A549 (cell line): Measurements from ENCODE around the gene SMAGP. TPM values are rescaled to one million over a fixed set of nuclear protein-coding genes. Genes with fewer than 3 reads are reported as not detected.

Experiments used
- ATAC-seq, 2 experiments: fragments of 200-7000 bp in 1 of 2; fragments of >200 bp in 1 of 2; cut with Nextera tagmentation in 1 of 2; cut with Tn5 transposase in 1 of 2; 3 replicates each; pipeline versions ENCODE4 v1.8.0 to v1.9.1; 2018 to 2020; ENCODE audit warnings: mild to moderate bottlenecking in 1 of 2, moderate library complexity in 1 of 2
- CTCF ChIA-PET: fragments of 300-600 bp; sonication (Branson Sonifier 250); formaldehyde crosslinking; extraction: SDS; loops from one replicate; lab custom pipeline; 2021; ENCODE audit warnings: antibody characterized with exemption, inconsistent platforms; lab: Yijun Ruan, JAX
- POLR2A ChIA-PET: fragments of 350-600 bp; formaldehyde crosslinking; extraction: SDS; loops from one replicate; lab custom pipeline; 2021; ENCODE audit warnings: antibody characterized with exemption, inconsistent platforms; lab: Yijun Ruan, JAX
- DNase-seq, 2 experiments: peaks; one replicate each; pipeline versions ENCODE4 v3.0.0 to v3.0.0-alpha.2; 2011 to 2016; ENCODE audit warnings: low read depth in 1 of 2, low spot score in 1 of 2
- FAIRE-seq: peaks from 2 replicates; lab custom pipeline; 2011; peaks lifted over from hg19 to GRCh38; lab: Jason Lieb, UNC
- H3K27ac ChIP-seq, 2 experiments: fragments of >200 bp; sonication (Bioruptor Twin); formaldehyde crosslinking; 3 replicates each; pipeline ENCODE4 v1.5.1; 2016 to 2017
- H3K4me1 ChIP-seq: fragments of >200 bp; sonication (Bioruptor Twin); formaldehyde crosslinking; 3 replicates; pipeline ENCODE4 v1.6.1; 2016
- H3K4me2 ChIP-seq: fragments of >200 bp; sonication (Bioruptor Twin); formaldehyde crosslinking; 3 replicates; pipeline ENCODE4 v1.6.1; 2016
- H3K4me3 ChIP-seq: fragments of >200 bp; sonication (Bioruptor Twin); formaldehyde crosslinking; 3 replicates; pipeline ENCODE4 v1.5.1; 2016
- H3K9me3 ChIP-seq: fragments of >200 bp; sonication (Bioruptor Twin); formaldehyde crosslinking; 3 replicates; pipeline ENCODE4 v1.6.1; 2016
- BHLHE40 ChIP-seq: IDR thresholded peaks from 2 replicates; pipeline ENCODE4 v1.6.1; 2012; ENCODE audit warnings: low read depth, low read length, inconsistent platforms
- CBX2 ChIP-seq: fragments of 200-600 bp; sonication (generic); IDR thresholded peaks from 2 replicates; pipeline ENCODE4 v1.6.1; 2016; ENCODE audit warnings: low read depth, mild to moderate bottlenecking, borderline replicate concordance
- EHMT2 ChIP-seq: fragments of 200-600 bp; sonication (generic); IDR thresholded peaks from 2 replicates; pipeline ENCODE4 v1.6.1; 2016; ENCODE audit warnings: antibody characterized with exemption, low read depth, mild to moderate bottlenecking, moderate library complexity
- FOSB ChIP-seq: fragments of 250-450 bp; sonication (Bioruptor Pico); IDR thresholded peaks from 2 replicates; pipeline ENCODE4 v1.5.0; 2020; ENCODE audit warnings: mild to moderate bottlenecking, moderate library complexity
- FOSL2 ChIP-seq, 2 experiments: fragments of 450-650 bp in 1 of 2; fragments of >200 bp in 1 of 2; sonication (Bioruptor Twin) in 1 of 2; formaldehyde crosslinking; IDR thresholded peaks; 2 replicates each; pipeline versions ENCODE4 v1.5.0 to v1.6.1; 2016 to 2020; ENCODE audit warnings: mild to moderate bottlenecking in 1 of 2, moderate library complexity in 1 of 2
- FOXS1 ChIP-seq: fragments of 250-450 bp; sonication (Bioruptor Pico); IDR thresholded peaks from 2 replicates; pipeline ENCODE4 v1.5.0; 2020; ENCODE audit warnings: mild to moderate bottlenecking, moderate library complexity
- HEYL ChIP-seq: fragments of 250-450 bp; sonication (Bioruptor Pico); IDR thresholded peaks from 2 replicates; pipeline ENCODE4 v1.8.0; 2021; ENCODE audit warnings: mild to moderate bottlenecking, moderate library complexity
- HOXB13 ChIP-seq: fragments of 250-450 bp; sonication (Bioruptor Pico); IDR thresholded peaks from 2 replicates; pipeline ENCODE4 v1.5.0; 2020; ENCODE audit warnings: low read depth, mild to moderate bottlenecking, moderate library complexity
- HOXB5 ChIP-seq: fragments of 250-450 bp; sonication (Bioruptor Pico); IDR thresholded peaks from 2 replicates; pipeline ENCODE4 v1.5.0; 2020; ENCODE audit warnings: mild to moderate bottlenecking, moderate library complexity
- JUN ChIP-seq, 2 experiments: fragments of >200 bp; sonication (Bioruptor Twin); formaldehyde crosslinking; IDR thresholded peaks; 2 replicates in 1 of 2; 3 replicates in 1 of 2; pipeline ENCODE4 v1.6.1; 2016 to 2017
- KDM5A ChIP-seq: fragments of 200-600 bp; sonication (generic); IDR thresholded peaks from 2 replicates; pipeline ENCODE4 v1.6.1; 2016; ENCODE audit warnings: antibody characterized with exemption, mild to moderate bottlenecking
- MAFK ChIP-seq: fragments of 450-650 bp; IDR thresholded peaks from 2 replicates; pipeline ENCODE4 v1.6.1; 2014; ENCODE audit not compliant: partially characterized antibody
- MAZ ChIP-seq: fragments of 150-350 bp; IDR thresholded peaks from 2 replicates; pipeline ENCODE4 v1.6.1; 2014; ENCODE audit warnings: antibody characterized with exemption, low read depth, low read length, borderline replicate concordance
- MYC ChIP-seq: IDR thresholded peaks from 2 replicates; pipeline ENCODE4 v1.6.1; 2012; ENCODE audit warnings: mild to moderate bottlenecking, inconsistent platforms, low read length, improper control_type of control experiment, borderline replicate concordance
- NPAS2 ChIP-seq: fragments of 250-450 bp; sonication (Bioruptor Pico); IDR thresholded peaks from 2 replicates; pipeline ENCODE4 v1.8.0; 2022; ENCODE audit warnings: mild to moderate bottlenecking, moderate library complexity, borderline replicate concordance
- PHF8 ChIP-seq: fragments of 200-600 bp; sonication (generic); IDR thresholded peaks from 2 replicates; pipeline ENCODE4 v1.6.1; 2016; ENCODE audit warnings: low read depth, mild to moderate bottlenecking, antibody characterized with exemption, moderate library complexity, borderline replicate concordance
- POLR2A ChIP-seq: IDR thresholded peaks from 2 replicates; pipeline ENCODE4 v1.6.1; 2012; ENCODE audit warnings: mild to moderate bottlenecking, low read length
- RAD21 ChIP-seq, 2 experiments: fragments of >200 bp in 1 of 2; sonication (Bioruptor Twin) in 1 of 2; formaldehyde crosslinking in 1 of 2; IDR thresholded peaks in 1 of 2; conservative IDR thresholded peaks in 1 of 2; 2 replicates in 1 of 2; 3 replicates in 1 of 2; pipeline ENCODE4 v1.6.1; 2012 to 2018; ENCODE audit warnings: inconsistent platforms in 1 of 2
- RCOR1 ChIP-seq: fragments of 150-350 bp; IDR thresholded peaks from 2 replicates; pipeline ENCODE4 v1.6.1; 2014; ENCODE audit warnings: antibody characterized with exemption, low read length, low read depth
- RFX5 ChIP-seq: fragments of 450-650 bp; IDR thresholded peaks from 2 replicates; pipeline ENCODE4 v1.7.1; 2014; ENCODE audit warnings: antibody characterized with exemption, mild to moderate bottlenecking, moderate library complexity
- TFCP2L1 ChIP-seq: fragments of 250-450 bp; sonication (Bioruptor Pico); IDR thresholded peaks from 2 replicates; pipeline ENCODE4 v1.5.0; 2021; ENCODE audit warnings: mild to moderate bottlenecking
- TP53 ChIP-seq: fragments of 250-450 bp; sonication (Bioruptor Pico); IDR thresholded peaks from 2 replicates; pipeline ENCODE4 v1.5.0; 2021; ENCODE audit warnings: mild to moderate bottlenecking, moderate library complexity
- ZFP36 ChIP-seq: fragments of 450-650 bp; IDR thresholded peaks from 2 replicates; pipeline ENCODE4 v1.6.1; 2014; ENCODE audit warnings: borderline replicate concordance; ENCODE audit not compliant: partially characterized antibody
- ZNF302 ChIP-seq: fragments of 250-450 bp; sonication (Bioruptor Pico); IDR thresholded peaks from 2 replicates; pipeline ENCODE4 v1.9.0; 2021; ENCODE audit warnings: inconsistent platforms, mild to moderate bottlenecking, moderate library complexity
- WGBS: methylation state at CpG from one replicate; pipeline ENCODE4 v1.1.6; 2017; ENCODE audit errors: missing lambda C conversion rate; 5-methylcytosine and 5-hydroxymethylcytosine counted together
- polyA plus RNA-seq, 4 experiments: library from polyadenylated mRNA; depleted of rRNA in 3 of 4; stranded (reverse); fragments of >200 nt; fragmentation: RNase III in 1 of 4; extraction: RNeasy Plus Mini Kit Qiagen cat#74134 plus additional on column Dnase treatment in 1 of 4; gene quantifications; 2 replicates in 3 of 4; 3 replicates in 1 of 4; pipeline ENCODE4 v1.2.3, GENCODE V29; 2011 to 2017
- TF ChIP-seq, protein P1 (sequence below): fragments of >200 bp; sonication (Bioruptor Twin); formaldehyde crosslinking; IDR thresholded peaks from 3 replicates; pipeline ENCODE4 v1.5.1; 2016
- TF ChIP-seq, protein P2 (sequence below): fragments of >200 bp; sonication (Bioruptor Twin); formaldehyde crosslinking; IDR thresholded peaks from 2 replicates; pipeline ENCODE4 v1.6.1; 2016
- TF ChIP-seq, protein P3 (sequence below): fragments of 150-350 bp; IDR thresholded peaks from 2 replicates; pipeline ENCODE4 v1.6.1; 2014; ENCODE audit warnings: low read depth, mild to moderate bottlenecking, low read length
- TF ChIP-seq, protein P4 (sequence below): fragments of 250-450 bp; sonication (Bioruptor Pico); IDR thresholded peaks from 2 replicates; pipeline ENCODE4 v1.5.0; 2020; ENCODE audit warnings: low read depth, mild to moderate bottlenecking, moderate library complexity

SMAGP gene
- polyA plus RNA-seq, 2 of the 4 experiments (the other 2 are of a cell fraction), result 15.5 to 27.2 TPM

DNA sequence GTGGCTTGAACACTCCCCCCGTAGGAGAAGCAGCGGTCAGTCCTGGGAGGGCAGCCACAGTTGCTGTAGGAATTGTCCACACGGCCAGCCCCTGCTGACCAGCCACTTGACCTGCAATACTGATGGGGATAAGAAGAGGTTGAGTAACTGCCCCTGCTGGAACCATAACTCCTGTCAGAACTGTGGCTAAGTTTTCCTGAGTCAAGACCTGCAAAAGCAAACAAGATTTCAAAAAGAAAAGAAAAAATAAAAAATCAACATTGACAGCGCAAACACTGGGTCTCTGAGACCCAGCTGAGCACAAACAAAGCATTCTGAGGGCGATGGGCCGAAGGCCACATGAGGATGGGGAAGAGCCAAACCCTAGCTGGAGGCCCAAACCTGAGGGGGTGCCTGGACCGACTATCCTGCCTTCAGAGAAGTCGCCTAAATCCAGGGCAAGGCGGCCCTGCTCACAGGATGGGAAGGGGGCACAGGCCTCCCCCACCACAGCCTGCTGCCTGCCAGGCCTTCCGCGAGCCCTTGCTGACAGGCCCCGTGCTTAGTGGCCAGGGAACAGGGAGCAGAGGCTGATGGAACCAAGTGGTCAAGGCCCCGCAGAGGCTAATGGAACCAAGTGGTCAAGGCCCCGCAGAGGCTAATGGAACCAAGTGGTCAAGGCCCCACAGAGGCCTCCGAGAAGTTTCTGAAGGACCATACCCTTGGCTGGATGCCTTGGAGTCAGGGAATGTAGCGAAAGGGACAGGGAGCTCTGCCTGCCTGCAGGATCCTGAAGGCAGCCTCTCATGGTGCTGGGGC lies 71.4 kb downstream of the SMAGP start (continued):
- TF ChIP-seq CBX2, result no peak
- TF ChIP-seq, protein P1, sequence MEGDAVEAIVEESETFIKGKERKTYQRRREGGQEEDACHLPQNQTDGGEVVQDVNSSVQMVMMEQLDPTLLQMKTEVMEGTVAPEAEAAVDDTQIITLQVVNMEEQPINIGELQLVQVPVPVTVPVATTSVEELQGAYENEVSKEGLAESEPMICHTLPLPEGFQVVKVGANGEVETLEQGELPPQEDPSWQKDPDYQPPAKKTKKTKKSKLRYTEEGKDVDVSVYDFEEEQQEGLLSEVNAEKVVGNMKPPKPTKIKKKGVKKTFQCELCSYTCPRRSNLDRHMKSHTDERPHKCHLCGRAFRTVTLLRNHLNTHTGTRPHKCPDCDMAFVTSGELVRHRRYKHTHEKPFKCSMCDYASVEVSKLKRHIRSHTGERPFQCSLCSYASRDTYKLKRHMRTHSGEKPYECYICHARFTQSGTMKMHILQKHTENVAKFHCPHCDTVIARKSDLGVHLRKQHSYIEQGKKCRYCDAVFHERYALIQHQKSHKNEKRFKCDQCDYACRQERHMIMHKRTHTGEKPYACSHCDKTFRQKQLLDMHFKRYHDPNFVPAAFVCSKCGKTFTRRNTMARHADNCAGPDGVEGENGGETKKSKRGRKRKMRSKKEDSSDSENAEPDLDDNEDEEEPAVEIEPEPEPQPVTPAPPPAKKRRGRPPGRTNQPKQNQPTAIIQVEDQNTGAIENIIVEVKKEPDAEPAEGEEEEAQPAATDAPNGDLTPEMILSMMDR, result no peak
- no peak for TF ChIP-seq BHLHE40
- TF ChIP-seq FOSL2 (IDR thresholded peaks at IDR 0.05), result no peak
- no peak for TF ChIP-seq FOSL2 (CRISPR knock-in tag; IDR thresholded peaks at IDR 0.05)
- TF ChIP-seq MAZ, result no peak
- no peak for TF ChIP-seq NPAS2 (CRISPR knock-in tag)
- TF ChIP-seq PHF8, result no peak
- no peak for TF ChIP-seq KDM5A

DNA sequence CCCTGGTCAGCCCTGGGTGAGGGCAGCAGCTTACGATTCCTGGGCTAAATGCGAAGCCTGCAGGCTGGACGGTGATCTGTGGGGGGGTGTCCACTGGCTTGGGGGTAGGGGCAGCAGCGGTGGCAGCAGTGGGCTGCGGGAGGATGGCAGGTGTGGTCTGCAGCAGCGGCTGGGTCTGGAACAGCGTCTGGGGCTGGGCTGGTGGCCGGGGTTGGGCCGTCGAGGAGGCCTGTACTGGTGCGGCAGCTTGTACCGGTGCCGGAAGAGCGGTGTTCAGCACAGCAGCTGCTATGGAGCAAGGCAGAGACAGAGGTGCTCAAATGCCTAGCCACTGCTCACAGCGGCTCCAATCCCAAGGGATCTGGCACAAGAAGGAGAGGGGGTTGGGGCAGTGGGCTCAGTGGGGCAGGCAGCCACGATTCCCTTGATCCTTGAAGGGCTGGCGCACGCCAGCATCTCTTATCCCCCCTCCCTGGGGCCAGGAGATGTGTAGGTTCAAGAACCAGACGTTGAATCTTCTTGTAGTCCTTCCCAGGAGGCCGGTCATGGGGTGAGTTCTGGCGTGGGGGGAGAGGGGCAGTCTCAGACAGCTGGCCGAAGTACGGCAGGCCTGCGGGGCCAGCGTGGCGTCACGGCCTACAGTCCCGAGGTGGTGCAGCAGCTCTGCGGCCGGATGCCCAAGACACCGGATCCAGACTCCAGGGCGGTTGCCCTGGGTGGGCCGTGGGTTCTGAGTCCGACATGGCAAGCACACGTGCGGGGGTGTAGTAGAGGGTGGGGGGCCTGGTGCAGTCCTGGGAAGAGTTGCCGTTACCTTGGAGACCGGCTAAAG lies 72.3 kb downstream of the SMAGP start:
- ChIA-PET CTCF (no interaction called here), POLR2A (interaction anchor here (0.6 kb wide), 1 partner anchor 20 kb away, joined by 3 read pairs; the partner anchor contains the start of gene POU6F1)
- peak in 1 of 2 experiments; percentile 15; a peak in 1 of 6 replicates for ATAC-seq

DNA sequence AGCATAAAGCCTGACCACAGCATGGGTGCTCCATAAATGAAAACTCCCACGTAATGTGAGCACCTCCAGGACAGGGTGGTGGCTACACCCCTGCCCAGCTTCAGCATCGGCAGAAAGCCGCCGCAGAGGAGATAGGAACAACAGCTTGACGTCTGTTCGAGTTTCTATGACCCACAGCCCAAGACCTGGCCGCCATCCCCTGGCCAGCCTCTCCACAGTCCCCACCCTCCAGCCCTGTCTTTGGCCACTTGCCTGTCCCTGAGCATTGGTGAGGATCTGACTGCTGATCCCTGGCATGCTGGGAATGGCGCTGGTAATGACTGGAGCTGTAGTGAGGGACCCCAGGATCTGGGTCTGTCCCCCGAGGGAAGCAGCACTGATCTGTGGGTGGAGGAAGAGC lies 73.7 kb downstream of the SMAGP start:
- WGBS, result 84% methylated on average over 9 of the region's 9 CpGs
- FAIRE-seq, result no peak
- TF ChIP-seq MAFK (no peak), ZFP36 (no peak), FOSL2 (IDR thresholded peaks at IDR 0.05) (no peak), FOSL2 (CRISPR knock-in tag; IDR thresholded peaks at IDR 0.05) (no peak), EHMT2 (no peak), ZNF302 (CRISPR knock-in tag) (no peak), HOXB13 (CRISPR knock-in tag) (no peak), RCOR1 (no peak), RAD21 (conservative IDR thresholded peaks at IDR 0.05 in 1 of 2, IDR thresholded peaks at IDR 0.05 in 1 of 2) (no peak), HOXB5 (CRISPR knock-in tag) (no peak), TFCP2L1 (no peak), FOSB (CRISPR knock-in tag) (no peak), BHLHE40 (no peak), JUN (IDR thresholded peaks at IDR 0.05) (no peak), HEYL (CRISPR knock-in tag) (no peak), MYC (no peak)
- TF ChIP-seq, protein P1, result no peak
- TF ChIP-seq, protein P2, sequence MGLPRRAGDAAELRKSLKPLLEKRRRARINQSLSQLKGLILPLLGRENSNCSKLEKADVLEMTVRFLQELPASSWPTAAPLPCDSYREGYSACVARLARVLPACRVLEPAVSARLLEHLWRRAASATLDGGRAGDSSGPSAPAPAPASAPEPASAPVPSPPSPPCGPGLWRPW, result no peak
- TF ChIP-seq, protein P3, sequence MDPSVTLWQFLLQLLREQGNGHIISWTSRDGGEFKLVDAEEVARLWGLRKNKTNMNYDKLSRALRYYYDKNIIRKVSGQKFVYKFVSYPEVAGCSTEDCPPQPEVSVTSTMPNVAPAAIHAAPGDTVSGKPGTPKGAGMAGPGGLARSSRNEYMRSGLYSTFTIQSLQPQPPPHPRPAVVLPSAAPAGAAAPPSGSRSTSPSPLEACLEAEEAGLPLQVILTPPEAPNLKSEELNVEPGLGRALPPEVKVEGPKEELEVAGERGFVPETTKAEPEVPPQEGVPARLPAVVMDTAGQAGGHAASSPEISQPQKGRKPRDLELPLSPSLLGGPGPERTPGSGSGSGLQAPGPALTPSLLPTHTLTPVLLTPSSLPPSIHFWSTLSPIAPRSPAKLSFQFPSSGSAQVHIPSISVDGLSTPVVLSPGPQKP, result no peak
- TF ChIP-seq, protein P4, sequence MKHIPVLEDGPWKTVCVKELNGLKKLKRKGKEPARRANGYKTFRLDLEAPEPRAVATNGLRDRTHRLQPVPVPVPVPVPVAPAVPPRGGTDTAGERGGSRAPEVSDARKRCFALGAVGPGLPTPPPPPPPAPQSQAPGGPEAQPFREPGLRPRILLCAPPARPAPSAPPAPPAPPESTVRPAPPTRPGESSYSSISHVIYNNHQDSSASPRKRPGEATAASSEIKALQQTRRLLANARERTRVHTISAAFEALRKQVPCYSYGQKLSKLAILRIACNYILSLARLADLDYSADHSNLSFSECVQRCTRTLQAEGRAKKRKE (CRISPR knock-in tag), result no peak

More for the DNA sequence above, 72.3 kb downstream of the SMAGP start:
- WGBS, result 87% methylated on average over 33 of the region's 38 CpGs
- FAIRE-seq, result no peak
- no peak for DNase-seq
- H3K4me3 ChIP-seq, result no peak overlapping the region
- TF ChIP-seq RFX5, result no peak
- no peak for TF ChIP-seq POLR2A
- TF ChIP-seq TP53 (CRISPR knock-in tag), result no peak
- TF ChIP-seq FOXS1 (CRISPR knock-in tag), result no peak
- H3K4me2 ChIP-seq, result no peak overlapping the region
- H3K27ac ChIP-seq, result no peak overlapping the region
- no peaks in the 10 kb centered on the region for H3K9me3 ChIP-seq
- H3K4me1 ChIP-seq, result no peaks in the 10 kb centered on the region

More for the DNA sequence above, 73.7 kb downstream of the SMAGP start:
- CTCF ChIA-PET, result interaction anchor here (1.2 to 3.3 kb wide), 2 partner anchors 14 kb away, joined by 3 to 11 read pairs; no protein-coding TSS in a partner anchor
- DNase-seq (no peak), ATAC-seq (no peak)
- no peak overlapping the region for H3K4me2 ChIP-seq
- no peak overlapping the region for H3K4me3 ChIP-seq
- POLR2A ChIA-PET, result no interaction called here
- H3K9me3 ChIP-seq, result no peaks in the 10 kb centered on the region
- no peak overlapping the region for H3K27ac ChIP-seq
- H3K4me1 ChIP-seq, result no peaks in the 10 kb centered on the region
